Mesendoderm (in vitro differentiated cells): ENCODE results near the gene LDLRAD2. TPM values are rescaled to one million over a fixed set of nuclear protein-coding genes. Genes with fewer than 3 reads are reported as not detected.
A peak's percentile ranks its signal among the peaks of the same experiment; 100 is the strongest.

Source experiments
- DNase-seq: peaks from one replicate; pipeline ENCODE4 v3.0.0; 2013
- H2AK5ac ChIP-seq: 2 replicates; pipeline ENCODE4 v1.6.1; 2013; ENCODE audit warnings: low read length, inconsistent platforms
- H2BK120ac ChIP-seq: 2 replicates; pipeline ENCODE4 v1.6.1; 2013; ENCODE audit warnings: low read depth, mild to moderate bottlenecking, low read length, moderate library complexity, mixed read lengths
- H2BK15ac ChIP-seq: replicated peaks from 2 replicates; pipeline ENCODE4 v1.6.1; 2013; ENCODE audit warnings: low read depth, mild to moderate bottlenecking, moderate library complexity
- H2BK5ac ChIP-seq: 2 replicates; pipeline ENCODE4 v1.6.1; 2013; ENCODE audit warnings: low read length, inconsistent platforms
- H3K18ac ChIP-seq: 2 replicates; pipeline ENCODE4 v1.6.1; 2013; ENCODE audit warnings: mild to moderate bottlenecking, low read length, mixed read lengths
- H3K23ac ChIP-seq: one replicate; pipeline ENCODE4 v1.6.1; 2013; ENCODE audit warnings: low read length
- H3K27ac ChIP-seq: 2 replicates; pipeline ENCODE4 v1.5.1; 2013; ENCODE audit warnings: low read depth, mild to moderate bottlenecking, inconsistent platforms, low read length, moderate library complexity
- H3K27me3 ChIP-seq: 2 replicates; pipeline ENCODE4 v1.6.1; 2013; ENCODE audit warnings: low read length, control low read depth, mild to moderate bottlenecking, inconsistent platforms; ENCODE audit not compliant: insufficient read depth, poor library complexity
- H3K36me3 ChIP-seq: 2 replicates; pipeline ENCODE4 v1.6.1; 2013; ENCODE audit warnings: low read length, inconsistent platforms; ENCODE audit not compliant: control insufficient read depth, insufficient read depth
- H3K4ac ChIP-seq: one replicate; pipeline ENCODE4 v1.6.1; 2013; ENCODE audit warnings: low read depth, mild to moderate bottlenecking, low read length, moderate library complexity
- H3K4me1 ChIP-seq: 2 replicates; pipeline ENCODE4 v1.6.1; 2013; ENCODE audit warnings: low read depth, low read length, inconsistent platforms; ENCODE audit not compliant: control insufficient read depth
- H3K4me2 ChIP-seq: 2 replicates; pipeline ENCODE4 v1.6.1; 2013; ENCODE audit warnings: low read length
- H3K4me3 ChIP-seq: 2 replicates; pipeline ENCODE4 v1.5.1; 2013; ENCODE audit warnings: mild to moderate bottlenecking, low read length
- H3K56ac ChIP-seq: one replicate; pipeline ENCODE4 v1.6.1; 2013; ENCODE audit warnings: low read length
- H3K79me1 ChIP-seq: 2 replicates; pipeline ENCODE4 v1.6.1; 2013; ENCODE audit warnings: low read length, inconsistent platforms
- H3K79me2 ChIP-seq: 2 replicates; pipeline ENCODE4 v1.6.1; 2013; ENCODE audit warnings: mild to moderate bottlenecking, low read length; ENCODE audit not compliant: control insufficient read depth, insufficient read depth
- H3K9ac ChIP-seq: 2 replicates; pipeline ENCODE4 v1.6.1; 2013; ENCODE audit warnings: low read length, inconsistent platforms
- H4K5ac ChIP-seq: one replicate; pipeline ENCODE4 v1.6.1; 2013; ENCODE audit warnings: low read length
- H4K8ac ChIP-seq: one replicate; pipeline ENCODE4 v1.6.1; 2013; ENCODE audit warnings: low read depth, mild to moderate bottlenecking, control low read depth, low read length, moderate library complexity
- WGBS: extraction: QIAGEN DNeasy Blood & Tissue Kit; methylation state at CpG from one replicate; pipeline ENCODE4 v1.1.7; 2013; ENCODE audit warnings: low lambda C conversion rate, missing lambda C conversion rate; ENCODE audit not compliant: insufficient coverage; ENCODE audit errors: extremely low coverage; 5-methylcytosine and 5-hydroxymethylcytosine counted together
- polyA plus RNA-seq, 2 experiments: library from polyadenylated mRNA; stranded (reverse); fragments of 200-250 nt; gene quantifications; one replicate each; pipeline ENCODE4 v1.2.3, GENCODE V29; 2013

Gene LDLRAD2, protein sequence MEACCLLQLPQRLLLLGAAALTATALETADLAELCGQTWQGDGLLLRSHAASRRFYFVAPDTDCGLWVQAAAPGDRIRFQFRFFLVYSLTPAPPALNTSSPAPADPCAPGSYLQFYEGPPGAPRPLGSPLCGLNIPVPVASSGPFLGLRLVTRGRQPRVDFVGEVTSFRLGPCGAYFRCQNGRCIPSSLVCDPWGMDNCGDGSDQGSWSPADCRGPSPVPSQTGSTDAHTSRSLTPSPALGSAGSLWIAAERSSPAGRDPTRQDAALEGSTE
- 0.31 TPM for polyA plus RNA-seq (2013, experiment 1 of 2)
- polyA plus RNA-seq (2013, experiment 2 of 2) = 0.39 TPM

DNA sequence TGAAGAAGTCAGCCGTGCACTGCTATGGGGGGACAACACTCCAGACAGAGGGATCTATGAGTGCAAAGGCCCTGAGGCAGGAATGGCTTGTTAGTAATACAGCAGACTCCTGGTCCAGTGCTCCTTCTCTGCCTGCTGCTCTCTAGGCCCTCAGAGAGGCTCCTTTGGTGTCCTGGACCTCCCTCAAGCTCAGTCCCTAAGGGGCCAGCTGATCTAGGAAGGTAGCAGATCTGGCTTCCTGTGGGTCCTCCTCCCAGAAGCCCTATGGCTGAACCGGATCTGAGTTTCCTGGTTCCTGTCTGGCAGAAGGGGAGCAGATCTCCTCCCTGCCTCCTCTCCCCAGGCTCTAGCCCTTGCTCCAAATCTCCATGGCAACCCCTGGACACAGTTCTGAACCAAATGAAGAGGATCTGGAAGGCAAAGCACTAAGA, at the start of gene LDLRAD2:
TSS of gene LDLRAD2 (plus strand) at position 391 of the 431 bp plus-strand sequence. CDS start 187 bp downstream, outside the sequence.
- Histone ChIP-seq H2BK120ac (no peak within 1 kb of the TSS), H3K79me1 (no peaks in the 10 kb centered on the region), H3K27ac (no peak within 1 kb of the TSS), H3K56ac (no peak within 1 kb of the TSS), H3K27me3 (no peaks in the 10 kb centered on the region), H4K8ac (no peak within 1 kb of the TSS), H3K23ac (no peak within 1 kb of the TSS), H3K79me2 (no peaks in the 10 kb centered on the region), H2BK5ac (no peak within 1 kb of the TSS), H3K4ac (no peak within 1 kb of the TSS), H2BK15ac (no peak within 1 kb of the TSS), H4K5ac (no peak within 1 kb of the TSS), H3K4me3 (no peak within 1 kb of the TSS), H3K4me1 (no peaks in the 10 kb centered on the region), H2AK5ac (no peak within 1 kb of the TSS), H3K18ac (no peak within 1 kb of the TSS), H3K4me2 (no peak within 1 kb of the TSS), H3K36me3 (no peaks in the 10 kb centered on the region), H3K9ac (no peak within 1 kb of the TSS)
- WGBS = no CpG with 5 or more reads among the region's 2 CpGs
- peak; percentile 57 for DNase-seq

DNA sequence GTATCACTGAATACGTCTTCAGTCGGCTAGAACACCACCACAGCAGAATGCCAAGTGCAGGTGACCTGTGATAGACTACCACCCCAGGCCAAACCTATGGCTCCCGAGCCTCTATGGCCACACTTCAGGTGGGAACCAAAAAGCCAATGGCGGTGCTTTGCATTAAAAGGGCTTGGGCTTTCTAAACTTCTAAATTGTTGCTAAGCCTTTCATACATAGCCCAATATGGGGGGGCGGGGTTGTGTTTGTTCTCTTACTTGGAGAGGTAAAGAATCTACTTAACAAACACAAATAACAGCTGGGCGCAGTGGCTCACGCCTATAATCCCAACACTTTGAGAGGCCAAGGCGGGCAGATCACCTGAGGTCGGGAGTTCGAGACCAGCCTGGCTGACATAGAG, 48.8 kb upstream of the LDLRAD2 start:
- Histone ChIP-seq H4K5ac (no peak overlapping the region), H3K4me3 (no peak overlapping the region), H3K23ac (no peak overlapping the region), H3K56ac (no peak overlapping the region), H4K8ac (no peak overlapping the region), H2AK5ac (no peak overlapping the region), H2BK15ac (no peak overlapping the region), H3K4ac (no peak overlapping the region), H3K36me3 (no peaks in the 10 kb centered on the region), H3K4me1 (peaks cover 7% of the 10 kb centered on the region), H3K79me2 (peaks cover 60% of the 10 kb centered on the region), H3K27me3 (no peaks in the 10 kb centered on the region), H2BK5ac (no peak overlapping the region), H3K18ac (no peak overlapping the region), H3K4me2 (no peak overlapping the region), H3K27ac (no peak overlapping the region), H3K9ac (no peak overlapping the region), H2BK120ac (peak overlapping the region; percentile 51), H3K79me1 (peaks cover 14% of the 10 kb centered on the region)
- WGBS = no CpG with 5 or more reads among the region's 10 CpGs
- DNase-seq = no peak

DNA sequence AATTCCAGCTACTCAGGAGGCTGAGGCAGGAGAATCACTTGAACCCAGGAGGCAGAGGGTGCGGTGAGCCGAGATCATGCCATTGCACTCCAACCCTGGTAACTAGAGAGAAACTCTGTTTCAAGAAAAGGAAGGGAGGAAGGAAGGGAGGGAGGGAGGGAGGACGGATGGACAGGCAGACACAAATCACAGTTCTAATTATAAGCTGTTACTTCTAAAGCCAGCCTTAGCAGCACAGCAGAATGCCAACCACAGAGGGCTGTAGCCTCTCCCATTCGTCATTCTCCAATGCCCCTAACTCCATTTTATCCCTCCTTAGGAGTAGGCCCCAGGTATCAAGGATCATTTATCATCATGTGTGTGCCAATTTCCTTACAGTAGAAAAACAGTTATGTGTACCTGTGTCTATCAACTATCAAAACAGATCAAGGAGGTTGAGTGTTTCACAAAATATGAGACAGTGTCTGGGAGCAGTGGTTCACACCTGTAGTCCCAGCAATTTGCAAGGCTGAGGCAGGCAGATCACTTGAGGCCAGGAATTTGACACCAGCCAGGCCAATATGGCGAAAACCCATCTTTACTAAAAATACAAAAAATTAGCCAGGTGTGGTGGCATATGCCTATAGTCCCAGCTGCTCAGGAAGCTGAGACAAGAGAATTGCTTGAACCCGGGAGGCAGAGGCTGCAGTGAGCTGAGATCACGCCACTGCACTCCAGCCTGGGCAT, 48.2 kb upstream of the LDLRAD2 start:
- H2BK15ac ChIP-seq = no peak overlapping the region
- peaks cover 60% of the 10 kb centered on the region for H3K79me2 ChIP-seq
- H3K4me2 ChIP-seq = no peak overlapping the region

DNA sequence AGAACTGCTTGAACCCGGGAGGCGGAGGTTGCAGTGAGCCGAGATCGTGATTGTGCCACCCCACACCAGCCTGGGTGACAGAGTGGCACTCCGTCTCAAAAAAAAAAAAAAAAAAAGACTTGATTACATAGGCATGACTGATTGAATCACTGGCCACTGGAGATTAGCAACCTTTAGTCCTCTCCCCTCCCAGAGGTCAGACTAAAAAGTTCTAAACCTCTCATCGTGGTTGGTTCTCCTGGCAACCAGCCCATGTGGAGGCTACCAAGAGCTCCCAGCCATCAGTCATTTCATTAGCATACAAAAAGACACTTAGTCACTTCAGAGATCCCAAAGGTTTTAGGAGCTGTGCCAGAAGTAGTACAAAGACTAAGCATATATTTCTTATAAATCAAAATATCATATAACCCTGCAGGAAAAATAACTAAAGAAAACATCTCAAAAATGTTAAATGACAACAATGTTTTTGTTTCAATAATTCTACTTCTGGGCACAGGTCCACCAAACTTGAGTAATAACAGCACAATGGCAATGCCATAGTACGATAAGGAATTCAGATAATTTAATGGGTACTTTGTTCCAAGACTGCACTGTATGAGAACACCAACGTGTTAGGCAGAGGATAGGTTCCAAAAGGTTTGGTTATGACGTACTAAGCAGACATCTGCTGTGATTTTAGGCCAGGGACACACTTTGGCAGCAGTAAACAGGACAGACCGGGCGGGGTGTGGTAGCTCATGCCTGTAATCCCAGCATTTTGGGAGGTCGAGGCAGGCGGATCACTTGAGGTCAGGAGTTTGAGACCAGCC, 47.2 kb upstream of the LDLRAD2 start:
- Histone ChIP-seq H3K36me3 (no peaks in the 10 kb centered on the region), H3K79me1 (peaks cover 17% of the 10 kb centered on the region), H2AK5ac (no peak overlapping the region), H3K4me3 (no peak overlapping the region), H3K18ac (no peak overlapping the region), H3K4ac (no peak overlapping the region), H4K8ac (no peak overlapping the region), H3K4me2 (peak overlapping the region; percentile 6), H3K27me3 (no peaks in the 10 kb centered on the region), H2BK120ac (no peak overlapping the region), H3K9ac (no peak overlapping the region), H2BK15ac (no peak overlapping the region), H3K23ac (no peak overlapping the region), H4K5ac (no peak overlapping the region), H3K4me1 (peaks cover 7% of the 10 kb centered on the region), H2BK5ac (no peak overlapping the region), H3K79me2 (peaks cover 58% of the 10 kb centered on the region), H3K56ac (peak overlapping the region; percentile 62), H3K27ac (peak overlapping the region; percentile 36)
- DNase-seq = peak; percentile 96
- WGBS = no CpG with 5 or more reads among the region's 13 CpGs

More for the DNA sequence above, 48.2 kb upstream of the LDLRAD2 start:
- peaks cover 15% of the 10 kb centered on the region for H3K79me1 ChIP-seq
- no peak overlapping the region for H3K23ac ChIP-seq
- H3K9ac ChIP-seq = no peak overlapping the region
- H4K5ac ChIP-seq = no peak overlapping the region
- no peak overlapping the region for H3K4me3 ChIP-seq
- H3K4ac ChIP-seq = no peak overlapping the region
- H3K56ac ChIP-seq = peak overlapping the region; percentile 42
- no peak overlapping the region for H2BK120ac ChIP-seq
- H3K4me1 ChIP-seq = peaks cover 7% of the 10 kb centered on the region
- DNase-seq = no peak
- no peaks in the 10 kb centered on the region for H3K36me3 ChIP-seq
- no peak overlapping the region for H2BK5ac ChIP-seq
- no peaks in the 10 kb centered on the region for H3K27me3 ChIP-seq
- no peak overlapping the region for H3K27ac ChIP-seq
- WGBS = no CpG with 5 or more reads among the region's 7 CpGs
- H2AK5ac ChIP-seq = no peak overlapping the region
- H4K8ac ChIP-seq = no peak overlapping the region
- H3K18ac ChIP-seq = no peak overlapping the region

DNA sequence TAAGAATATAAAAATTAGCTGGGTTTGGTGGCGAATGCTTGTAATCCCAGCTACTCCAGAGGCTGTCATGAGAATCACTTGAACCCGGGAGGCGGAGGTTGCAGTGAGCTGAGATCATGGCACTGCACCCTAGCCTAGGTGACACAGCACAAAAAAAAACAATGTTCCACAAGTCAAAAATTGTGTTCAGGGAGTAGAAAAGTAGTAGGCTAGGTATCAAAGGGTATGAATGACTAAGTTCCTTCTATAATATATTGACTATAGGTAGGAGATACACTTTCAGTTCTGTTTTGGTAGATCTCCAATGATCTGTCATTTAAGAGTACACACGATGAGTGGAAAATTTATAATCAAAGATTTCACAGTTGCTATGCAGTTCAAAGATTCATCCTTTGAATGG, 45.9 kb upstream of the LDLRAD2 start:
- no peak overlapping the region for H2BK5ac ChIP-seq
- WGBS = no CpG with 5 or more reads among the region's 4 CpGs
- no peaks in the 10 kb centered on the region for H3K36me3 ChIP-seq
- no peaks in the 10 kb centered on the region for H3K27me3 ChIP-seq
- H3K4me3 ChIP-seq = no peak overlapping the region
- peaks cover 17% of the 10 kb centered on the region for H3K79me1 ChIP-seq
- H3K79me2 ChIP-seq = peaks cover 57% of the 10 kb centered on the region
- no peak overlapping the region for H3K9ac ChIP-seq
- H3K4me1 ChIP-seq = peaks cover 7% of the 10 kb centered on the region
- H3K27ac ChIP-seq = no peak overlapping the region
- no peak overlapping the region for H2BK15ac ChIP-seq
- H4K5ac ChIP-seq = no peak overlapping the region
- no peak for DNase-seq
- no peak overlapping the region for H3K18ac ChIP-seq
- no peak overlapping the region for H3K4ac ChIP-seq
- no peak overlapping the region for H3K4me2 ChIP-seq
- H4K8ac ChIP-seq = no peak overlapping the region
- H3K56ac ChIP-seq = no peak overlapping the region
- H2AK5ac ChIP-seq = no peak overlapping the region
- H3K23ac ChIP-seq = no peak overlapping the region
- no peak overlapping the region for H2BK120ac ChIP-seq
